ENCODE data around the gene DCTN3.
A peak's percentile ranks its signal among the peaks of the same experiment; 100 is the strongest.
"Not testable (repeated sequence)": the region's sequence is repeated elsewhere in the genome, so short reads cannot be mapped to it uniquely, and the experiment has no call there.

DCTN3 gene

GRCh38 chr9:34646211-34647083 is 26.2 kb upstream of the DCTN3 start, which contains the start of gene GALT:
Gene GALT, plus strand, starts transcription at chr9:34646675. Its CDS starts 30 bp downstream, at chr9:34646705.
- DNase-seq: peak; percentile 85 to 87

GRCh38 chr9:34644766-34645314 is 24.5 kb upstream of the DCTN3 start:
- DNase-seq: no peak

GRCh38 chr9:34642679-34643078 is 22.4 kb upstream of the DCTN3 start:
- DNase-seq: no peak

GRCh38 chr9:34639322-34639721 is 19.0 kb upstream of the DCTN3 start:
- DNase-seq: not testable (repeated sequence)

GRCh38 chr9:34638138-34638445 is 17.8 kb upstream of the DCTN3 start:
- no peak for DNase-seq

GRCh38 chr9:34637356-34638137 is 17.3 kb upstream of the DCTN3 start, which contains the start of gene SIGMAR1:
Gene SIGMAR1, minus strand, starts transcription at chr9:34637787. Its CDS starts 90 bp downstream, at chr9:34637697.
- peak; percentile 85 to 86 for DNase-seq

GRCh38 chr9:34636791-34637355 is 16.6 kb upstream of the DCTN3 start:
- DNase-seq: no peak

GRCh38 chr9:34635556-34635955 is 15.3 kb upstream of the DCTN3 start:
- no peak for DNase-seq

- no peak for DNase-seq
Measured at GRCh38 chr9:34634551-34635248, 14.4 kb upstream of the DCTN3 start.

- DNase-seq: peak; percentile 71 to 82
Measured at GRCh38 chr9:34633851-34634550, 13.7 kb upstream of the DCTN3 start.

- no peak for DNase-seq
Measured at GRCh38 chr9:34633166-34633565, 12.9 kb upstream of the DCTN3 start.

- no peak for DNase-seq
Measured at GRCh38 chr9:34630402-34631154, 10.3 kb upstream of the DCTN3 start.

GRCh38 chr9:34629491-34629808 is 9.2 kb upstream of the DCTN3 start:
- no peak for DNase-seq

- no peak for DNase-seq
Measured at GRCh38 chr9:34628656-34629490, 8.6 kb upstream of the DCTN3 start, which contains the start of gene ARID3C. Gene ARID3C, minus strand, starts transcription at chr9:34629066. Its CDS starts 1,052 bp downstream, at chr9:34628014.

GRCh38 chr9:34627716-34628655 is 7.7 kb upstream of the DCTN3 start:
- DNase-seq: peak in 1 of 2 experiments; percentile 16

- no peak for DNase-seq
Measured at GRCh38 chr9:34625186-34625486, 4.8 kb upstream of the DCTN3 start.

GRCh38 chr9:34624475-34625185 is 4.3 kb upstream of the DCTN3 start:
- DNase-seq: no peak

GRCh38 chr9:34623374-34624235 is 3.3 kb upstream of the DCTN3 start:
- no peak for DNase-seq

Measured in Kasumi-1 (cell line).